ENCODE results near the gene EPHA10.

The EPHA10 gene

DNA sequence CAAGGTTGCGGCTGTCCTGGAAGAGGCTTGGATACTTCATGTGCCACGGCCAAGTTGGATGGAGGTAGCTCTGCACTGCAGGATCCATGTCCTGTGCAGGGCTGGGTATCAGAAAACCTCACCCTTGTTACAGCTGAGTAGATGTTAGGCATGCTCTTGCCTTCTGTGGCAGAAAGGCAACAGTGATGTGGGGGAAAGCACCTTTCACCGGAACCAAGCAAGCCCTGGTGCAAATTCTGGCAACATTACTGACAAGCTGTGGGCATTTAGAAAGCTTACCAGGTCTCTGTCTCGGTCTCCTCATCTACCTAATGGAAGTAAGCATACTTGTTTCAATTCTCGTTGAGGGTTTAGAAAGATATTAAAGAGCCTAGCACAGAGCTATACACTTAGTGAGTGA lies 87.1 kb downstream of the EPHA10 start:
- H3K9me3 ChIP-seq (ENCODE audit: control insufficient read depth, low read depth, low read length): no peaks in the 10 kb centered on the region
- peaks cover 10% of the 10 kb centered on the region for H3K36me3 ChIP-seq (ENCODE audit: control insufficient read depth, low read depth, low read length)
- peaks cover 6% of the 10 kb centered on the region for H3K4me1 ChIP-seq (ENCODE audit: control insufficient read depth, low read depth, low read length)
- H3K4me3 ChIP-seq (ENCODE audit: low read length): no peak overlapping the region
- H3K27me3 ChIP-seq (ENCODE audit: control insufficient read depth, insufficient read depth, low read length): no peaks in the 10 kb centered on the region
- no peak overlapping the region for H3K27ac ChIP-seq (ENCODE audit: low read length)
- no peak overlapping the region for H3K9ac ChIP-seq (ENCODE audit: low read length)

DNA sequence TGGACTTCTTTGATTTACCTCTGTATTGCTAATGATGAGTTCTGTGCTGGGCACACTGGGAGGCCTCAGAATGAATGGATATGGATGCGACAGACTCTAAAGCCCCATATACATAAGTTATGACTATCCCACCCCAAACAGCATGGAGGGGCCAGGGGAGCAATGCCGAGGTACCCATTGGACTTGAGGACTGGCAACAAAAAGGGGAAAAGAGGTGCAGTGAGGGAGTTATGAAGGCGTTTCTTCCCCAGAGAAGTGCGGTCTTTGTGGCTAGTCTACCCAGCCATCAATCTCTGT lies 87.8 kb downstream of the EPHA10 start:
- H3K36me3 ChIP-seq (ENCODE audit: control insufficient read depth, low read depth, low read length): peaks cover 4% of the 10 kb centered on the region
- H3K4me1 ChIP-seq (ENCODE audit: control insufficient read depth, low read depth, low read length): peaks cover 6% of the 10 kb centered on the region
- no peak overlapping the region for H3K9ac ChIP-seq (ENCODE audit: low read length)
- no peaks in the 10 kb centered on the region for H3K9me3 ChIP-seq (ENCODE audit: control insufficient read depth, low read depth, low read length)
- no peak overlapping the region for H3K4me3 ChIP-seq (ENCODE audit: low read length)
- H3K27ac ChIP-seq (ENCODE audit: low read length): no peak overlapping the region
- H3K27me3 ChIP-seq (ENCODE audit: control insufficient read depth, insufficient read depth, low read length): no peaks in the 10 kb centered on the region

DNA sequence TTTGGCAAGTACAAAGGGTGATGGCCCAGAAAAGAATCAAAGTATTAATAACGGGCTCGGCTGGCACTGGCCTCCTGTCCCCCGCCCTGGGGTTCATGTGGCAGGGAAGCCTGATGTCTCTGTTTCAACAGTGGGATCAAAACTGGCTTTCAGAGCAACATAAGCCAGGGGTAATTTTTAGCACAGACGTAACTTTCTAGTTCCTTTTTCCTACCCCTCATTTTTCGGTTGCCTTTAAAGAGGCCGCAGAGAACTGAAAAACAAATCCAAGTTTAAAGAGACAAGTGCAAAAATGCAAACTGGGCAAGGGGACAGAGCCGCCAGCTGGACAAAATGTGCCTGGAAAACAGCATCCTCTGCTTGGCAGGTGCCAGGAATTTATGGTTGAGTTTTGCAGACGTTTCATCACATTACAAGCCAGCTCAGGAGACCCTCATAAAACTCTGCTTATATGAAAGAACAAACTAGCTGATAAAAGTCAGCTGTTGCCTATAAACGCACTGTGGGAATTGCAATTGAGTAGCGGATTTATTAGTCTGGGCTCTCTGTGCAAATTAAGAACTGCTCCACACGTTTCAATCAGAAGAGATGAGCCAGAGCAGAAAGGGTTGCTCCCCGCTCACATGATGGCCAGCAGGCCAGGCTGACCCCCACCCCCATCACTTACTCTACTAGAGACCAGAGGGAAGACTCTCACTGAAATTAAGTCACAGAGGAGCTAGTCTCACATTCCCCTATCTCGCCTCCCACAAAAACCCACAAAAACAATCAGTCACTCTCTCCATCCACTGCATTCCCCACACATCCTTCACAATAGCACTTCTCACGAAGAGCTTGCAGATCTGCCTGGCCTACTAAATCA lies 88.4 kb downstream of the EPHA10 start:
- Histone ChIP-seq H3K9ac (ENCODE audit: low read length) (no peak overlapping the region), H3K27ac (ENCODE audit: low read length) (no peak overlapping the region), H3K4me1 (ENCODE audit: control insufficient read depth, low read depth, low read length) (peaks cover 6% of the 10 kb centered on the region), H3K9me3 (ENCODE audit: control insufficient read depth, low read depth, low read length) (no peaks in the 10 kb centered on the region), H3K4me3 (ENCODE audit: low read length) (no peak overlapping the region), H3K36me3 (ENCODE audit: control insufficient read depth, low read depth, low read length) (no peaks in the 10 kb centered on the region), H3K27me3 (ENCODE audit: control insufficient read depth, insufficient read depth, low read length) (no peaks in the 10 kb centered on the region)

DNA sequence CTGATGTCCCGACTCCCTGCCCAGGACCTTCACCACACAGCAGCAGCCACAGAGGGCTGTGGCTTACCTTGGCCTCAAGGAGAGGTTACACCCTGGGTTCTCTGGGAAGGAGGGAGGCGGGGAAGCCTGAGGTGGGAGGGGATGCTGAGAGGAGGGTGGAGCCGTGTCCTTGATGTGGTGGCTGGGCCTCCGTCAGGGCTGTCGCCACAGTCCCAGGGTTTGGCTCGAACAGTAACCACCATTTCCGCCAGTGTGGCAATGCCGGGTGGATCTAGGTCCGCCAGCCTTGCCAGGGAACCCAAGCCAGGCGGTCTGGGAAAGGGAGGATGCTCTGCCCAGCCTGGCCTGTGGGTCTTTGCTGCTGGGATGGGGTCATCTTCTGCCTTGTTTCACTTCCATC lies 91.0 kb downstream of the EPHA10 start:
- Histone ChIP-seq H3K4me3 (ENCODE audit: low read length) (no peak overlapping the region), H3K9ac (ENCODE audit: low read length) (no peak overlapping the region), H3K27me3 (ENCODE audit: control insufficient read depth, insufficient read depth, low read length) (no peaks in the 10 kb centered on the region), H3K36me3 (ENCODE audit: control insufficient read depth, low read depth, low read length) (no peaks in the 10 kb centered on the region), H3K4me1 (ENCODE audit: control insufficient read depth, low read depth, low read length) (peaks cover 6% of the 10 kb centered on the region), H3K27ac (ENCODE audit: low read length) (no peak overlapping the region), H3K9me3 (ENCODE audit: control insufficient read depth, low read depth, low read length) (no peaks in the 10 kb centered on the region)

DNA sequence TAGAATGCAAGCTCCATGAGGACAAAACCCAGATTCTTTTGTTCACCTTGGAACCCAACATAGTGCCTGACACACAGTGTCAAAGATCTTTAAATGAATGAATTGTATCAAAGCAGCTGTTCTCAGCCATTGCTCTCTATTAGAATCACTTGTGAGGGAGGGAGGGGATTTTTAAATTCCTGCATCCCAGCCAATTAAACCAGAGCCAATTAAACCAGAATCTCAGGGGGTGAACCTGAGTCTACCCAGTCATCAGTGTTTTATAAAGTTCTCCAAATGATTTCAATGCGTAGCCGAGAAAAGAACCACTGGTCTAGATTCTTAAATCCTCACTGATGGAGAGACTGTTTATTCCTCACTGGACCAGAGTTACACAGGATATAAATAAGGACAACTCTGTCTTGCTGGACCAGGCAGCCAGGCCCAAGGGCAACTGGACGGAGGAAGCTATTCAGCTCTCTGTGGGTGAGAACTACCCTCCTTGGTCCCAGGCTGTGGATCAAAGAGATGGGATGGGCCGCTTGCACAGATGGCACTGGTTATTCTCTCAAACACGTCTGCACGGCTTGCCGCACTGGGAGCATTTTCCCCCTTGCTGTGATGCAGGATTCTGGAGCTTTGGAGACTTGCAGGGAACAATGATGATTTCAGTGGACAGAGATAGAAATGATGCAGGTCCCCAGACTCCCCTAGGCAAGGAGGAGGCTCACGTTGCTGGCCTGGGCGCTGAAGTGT lies 92.6 kb downstream of the EPHA10 start:
- Histone ChIP-seq H3K27ac (ENCODE audit: low read length) (no peak overlapping the region), H3K4me3 (ENCODE audit: low read length) (no peak overlapping the region), H3K9ac (ENCODE audit: low read length) (no peak overlapping the region), H3K27me3 (ENCODE audit: control insufficient read depth, insufficient read depth, low read length) (no peaks in the 10 kb centered on the region), H3K9me3 (ENCODE audit: control insufficient read depth, low read depth, low read length) (no peaks in the 10 kb centered on the region), H3K4me1 (ENCODE audit: control insufficient read depth, low read depth, low read length) (peaks cover 6% of the 10 kb centered on the region), H3K36me3 (ENCODE audit: control insufficient read depth, low read depth, low read length) (no peaks in the 10 kb centered on the region)

DNA sequence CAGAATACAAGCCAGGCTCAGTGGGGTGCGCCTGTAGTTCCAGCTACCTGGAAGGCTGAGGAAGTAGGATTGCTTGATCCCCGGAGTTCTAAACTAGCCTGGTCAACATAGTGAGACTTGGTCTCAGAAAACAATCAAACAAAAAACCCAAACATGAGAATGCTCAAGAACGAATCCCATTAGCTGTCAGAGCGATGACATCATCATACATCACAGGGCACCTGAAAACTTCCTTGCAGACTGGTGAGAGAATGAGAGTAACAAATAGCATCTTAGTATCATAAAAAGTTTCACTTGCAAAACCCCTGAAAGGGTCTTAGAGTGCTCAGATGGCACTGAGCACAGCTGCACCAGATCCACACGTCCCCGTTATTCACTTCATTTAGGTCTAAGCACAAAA lies 93.7 kb downstream of the EPHA10 start:
- Histone ChIP-seq H3K27me3 (ENCODE audit: control insufficient read depth, insufficient read depth, low read length) (no peaks in the 10 kb centered on the region), H3K9ac (ENCODE audit: low read length) (no peak overlapping the region), H3K9me3 (ENCODE audit: control insufficient read depth, low read depth, low read length) (no peaks in the 10 kb centered on the region), H3K4me1 (ENCODE audit: control insufficient read depth, low read depth, low read length) (peaks cover 1% of the 10 kb centered on the region), H3K27ac (ENCODE audit: low read length) (no peak overlapping the region), H3K4me3 (ENCODE audit: low read length) (no peak overlapping the region), H3K36me3 (ENCODE audit: control insufficient read depth, low read depth, low read length) (no peaks in the 10 kb centered on the region)

DNA sequence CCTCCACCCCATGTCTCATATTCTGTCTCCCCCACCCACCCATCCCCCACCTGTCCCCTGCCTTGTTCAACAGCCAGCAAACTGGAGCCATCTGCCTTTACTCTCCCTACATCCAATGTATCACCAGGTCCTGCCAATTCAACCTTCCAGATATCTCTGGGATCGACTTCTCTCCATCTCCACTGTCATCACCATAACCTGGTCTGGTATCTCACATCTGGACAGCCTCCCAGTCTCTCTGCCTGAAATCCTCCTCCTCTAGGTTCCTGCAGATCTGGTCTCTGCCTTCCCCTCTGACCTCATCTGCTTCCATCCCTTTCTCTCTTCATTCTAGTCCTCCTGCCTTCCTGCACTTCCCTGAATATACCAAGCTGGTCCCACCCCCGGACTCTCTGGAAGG lies 94.8 kb downstream of the EPHA10 start:
- Histone ChIP-seq H3K9ac (ENCODE audit: low read length) (no peak overlapping the region), H3K27me3 (ENCODE audit: control insufficient read depth, insufficient read depth, low read length) (no peaks in the 10 kb centered on the region), H3K36me3 (ENCODE audit: control insufficient read depth, low read depth, low read length) (no peaks in the 10 kb centered on the region), H3K4me3 (ENCODE audit: low read length) (no peak overlapping the region), H3K27ac (ENCODE audit: low read length) (no peak overlapping the region), H3K9me3 (ENCODE audit: control insufficient read depth, low read depth, low read length) (no peaks in the 10 kb centered on the region), H3K4me1 (ENCODE audit: control insufficient read depth, low read depth, low read length) (no peaks in the 10 kb centered on the region)

DNA sequence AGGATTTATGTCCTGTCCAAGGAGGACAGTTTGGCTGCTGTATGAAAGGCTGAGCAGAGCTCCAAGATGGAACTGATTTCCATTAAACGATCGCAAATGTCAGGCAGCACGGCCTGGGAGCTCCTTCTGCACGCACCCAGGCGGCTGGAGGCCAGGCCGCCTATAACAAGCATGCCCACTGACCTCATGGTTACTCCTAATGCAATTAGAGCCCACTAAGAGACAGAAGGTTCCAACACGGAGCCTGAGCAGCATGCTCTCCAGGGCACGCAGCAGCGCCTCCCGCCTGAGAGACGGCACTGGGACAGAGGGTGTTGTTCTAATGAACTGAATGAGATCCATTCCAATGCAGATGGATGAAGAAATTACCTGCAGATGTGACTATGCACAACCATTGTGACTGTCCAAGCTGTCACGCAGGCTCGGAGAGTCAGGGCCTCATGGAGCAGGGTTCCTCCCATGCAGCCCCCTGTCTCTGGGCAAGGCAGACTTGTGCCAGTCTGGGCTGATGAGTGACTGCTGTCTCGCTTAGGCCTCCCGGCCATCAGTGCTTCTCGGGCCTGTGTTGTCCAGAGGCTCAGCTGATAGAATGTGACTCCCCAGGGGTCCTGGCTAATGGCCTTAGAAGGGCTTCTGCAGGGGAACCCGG lies 97.8 kb downstream of the EPHA10 start:
- H3K4me1 ChIP-seq (ENCODE audit: control insufficient read depth, low read depth, low read length): peaks cover 4% of the 10 kb centered on the region
- no peaks in the 10 kb centered on the region for H3K9me3 ChIP-seq (ENCODE audit: control insufficient read depth, low read depth, low read length)
- H3K36me3 ChIP-seq (ENCODE audit: control insufficient read depth, low read depth, low read length): no peaks in the 10 kb centered on the region

DNA sequence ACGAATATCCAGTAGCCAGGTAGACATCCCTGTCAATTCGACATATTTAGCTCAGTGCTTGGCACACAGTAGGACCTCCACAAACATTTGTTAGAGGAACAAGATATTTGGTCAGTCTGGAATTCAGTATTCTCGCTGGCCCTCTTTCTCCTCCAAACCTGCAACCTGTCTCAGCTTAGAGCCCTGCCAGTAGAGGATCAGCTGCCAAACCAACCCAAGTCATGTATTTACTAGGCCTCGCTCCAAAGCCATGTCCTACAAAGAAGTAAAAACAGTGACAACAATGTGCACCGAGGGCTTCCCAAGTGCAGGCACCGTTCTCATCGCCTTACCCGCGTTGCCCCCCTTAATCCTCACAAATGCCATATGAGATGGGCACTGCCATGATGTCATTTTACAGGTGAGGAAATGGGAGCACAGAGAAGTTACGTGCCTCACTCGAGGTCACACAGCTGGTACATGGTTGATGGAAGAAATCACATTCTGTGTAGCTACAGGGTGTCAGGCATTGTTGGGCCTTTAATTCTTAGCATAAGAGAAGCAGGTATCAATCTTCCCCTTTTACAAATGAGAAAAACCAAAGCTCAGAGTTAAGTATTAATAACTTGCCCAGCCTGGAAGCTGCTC lies 98.6 kb downstream of the EPHA10 start:
- no peaks in the 10 kb centered on the region for H3K27me3 ChIP-seq (ENCODE audit: control insufficient read depth, insufficient read depth, low read length)
- peaks cover 10% of the 10 kb centered on the region for H3K4me1 ChIP-seq (ENCODE audit: control insufficient read depth, low read depth, low read length)

More for the DNA sequence above, 97.8 kb downstream of the EPHA10 start:
- Histone ChIP-seq H3K4me3 (ENCODE audit: low read length) (no peak overlapping the region), H3K27ac (ENCODE audit: low read length) (no peak overlapping the region), H3K27me3 (ENCODE audit: control insufficient read depth, insufficient read depth, low read length) (no peaks in the 10 kb centered on the region), H3K9ac (ENCODE audit: low read length) (no peak overlapping the region)

More for the DNA sequence above, 98.6 kb downstream of the EPHA10 start:
- Histone ChIP-seq H3K27ac (ENCODE audit: low read length) (no peak overlapping the region), H3K4me3 (ENCODE audit: low read length) (no peak overlapping the region), H3K9ac (ENCODE audit: low read length) (no peak overlapping the region), H3K9me3 (ENCODE audit: control insufficient read depth, low read depth, low read length) (no peaks in the 10 kb centered on the region), H3K36me3 (ENCODE audit: control insufficient read depth, low read depth, low read length) (no peaks in the 10 kb centered on the region)
